DND-41 (cell line): ENCODE results near the gene SIGLEC1.

ENCODE experiments used
- ATAC-seq: fragments of 200-7000 bp; cut with Tn5 transposase; 3 replicates; pipeline ENCODE4 v1.9.1; 2021; ENCODE audit warnings: low read depth; ENCODE audit not compliant: insufficient read depth
- DNase-seq: peaks from one replicate; pipeline ENCODE4 v3.0.0-alpha.2; 2020
- H2AFZ ChIP-seq: 2 replicates; pipeline ENCODE4 v1.6.0; 2012; ENCODE audit warnings: low read depth, low read length
- H3K27ac ChIP-seq: 2 replicates; pipeline ENCODE4 v1.5.1; 2012; ENCODE audit warnings: low read length, inconsistent platforms
- H3K27me3 ChIP-seq: fragments of 200-600 bp; sonication (generic); 2 replicates; pipeline ENCODE4 v1.6.0; 2012; ENCODE audit warnings: low read length, mild to moderate bottlenecking, inconsistent platforms; ENCODE audit not compliant: insufficient read depth, poor library complexity
- H3K36me3 ChIP-seq: 2 replicates; pipeline ENCODE4 v1.5.1; 2012; ENCODE audit warnings: low read length, inconsistent platforms; ENCODE audit not compliant: insufficient read depth
- H3K4me1 ChIP-seq: 2 replicates; pipeline ENCODE4 v1.5.1; 2012; ENCODE audit warnings: mild to moderate bottlenecking, low read length; ENCODE audit not compliant: insufficient read depth
- H3K4me2 ChIP-seq: 2 replicates; pipeline ENCODE4 v1.6.0; 2012; ENCODE audit warnings: mild to moderate bottlenecking, moderate library complexity, low read length, inconsistent platforms; ENCODE audit not compliant: insufficient read depth
- H3K4me3 ChIP-seq, 2 experiments: fragments of 200-600 bp in 1 of 2; shearing (Covaris generic) in 1 of 2; 2 replicates each; pipeline ENCODE4 v1.5.1; 2012 to 2016; ENCODE audit warnings: inconsistent platforms in 2 of 2, low read length in 2 of 2, mild to moderate bottlenecking in 2 of 2, low read depth in 1 of 2, moderate library complexity in 1 of 2
- H3K79me2 ChIP-seq: 2 replicates; pipeline ENCODE4 v1.6.0; 2012; ENCODE audit warnings: low read length, inconsistent platforms; ENCODE audit not compliant: insufficient read depth
- H3K9ac ChIP-seq: 2 replicates; pipeline ENCODE4 v1.6.0; 2012; ENCODE audit warnings: low read depth, mild to moderate bottlenecking, inconsistent platforms, low read length, moderate library complexity
- H3K9me3 ChIP-seq: 2 replicates; pipeline ENCODE4 v1.5.1; 2012; ENCODE audit warnings: low read length, moderate library complexity, mild to moderate bottlenecking, inconsistent platforms; ENCODE audit not compliant: insufficient read depth, severe bottlenecking
- H4K20me1 ChIP-seq: 2 replicates; pipeline ENCODE4 v1.6.0; 2012; ENCODE audit warnings: low read length; ENCODE audit not compliant: insufficient read depth
- EZH2 ChIP-seq: IDR thresholded peaks from 3 replicates; pipeline ENCODE4 v1.6.1; 2012; ENCODE audit warnings: borderline replicate concordance, low read depth, mild to moderate bottlenecking, moderate library complexity, low read length, inconsistent platforms; ENCODE audit not compliant: severe bottlenecking
- TF ChIP-seq, protein P1 (sequence below): IDR thresholded peaks from 2 replicates; pipeline ENCODE4 v1.5.1; 2012; ENCODE audit warnings: borderline replicate concordance, low read length, moderate library complexity, mild to moderate bottlenecking; ENCODE audit not compliant: poor library complexity, severe bottlenecking; ENCODE audit errors: extremely low read depth

Gene SIGLEC1

DNA sequence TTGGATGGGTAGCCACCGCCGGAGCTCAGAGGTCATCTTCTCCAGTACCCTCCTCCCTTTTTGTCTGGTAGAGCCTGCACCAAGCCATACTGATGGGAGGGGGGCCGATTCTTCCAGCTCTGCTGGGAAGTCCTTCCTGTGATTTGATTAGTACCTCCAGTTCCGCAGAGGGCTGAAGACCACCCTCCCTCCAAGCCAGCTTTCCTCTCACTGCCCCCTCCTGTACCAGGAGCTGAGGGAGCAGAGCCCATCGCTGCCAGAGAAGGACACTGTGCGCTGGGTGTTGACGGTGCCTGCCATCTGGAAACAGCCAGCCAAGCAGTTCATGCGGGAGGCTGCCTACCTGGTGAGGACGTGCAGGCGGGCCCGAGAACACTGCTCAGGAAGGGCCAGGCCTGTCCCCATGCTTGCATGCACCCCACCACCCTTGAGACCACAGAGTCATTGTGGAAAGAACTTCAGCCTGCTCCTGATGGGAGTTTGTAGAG is 33.3 kb upstream of the SIGLEC1 start:
- ATAC-seq (no peak), DNase-seq (no peak)
- H3K27me3 ChIP-seq: no peaks in the 10 kb centered on the region
- H3K36me3 ChIP-seq: peaks cover 4% of the 10 kb centered on the region; the same call in 1 of the 2 replicates
- H3K9ac ChIP-seq: no peak overlapping the region
- H3K27ac ChIP-seq: no peak overlapping the region
- TF ChIP-seq EZH2: no peak
- TF ChIP-seq, protein P1, sequence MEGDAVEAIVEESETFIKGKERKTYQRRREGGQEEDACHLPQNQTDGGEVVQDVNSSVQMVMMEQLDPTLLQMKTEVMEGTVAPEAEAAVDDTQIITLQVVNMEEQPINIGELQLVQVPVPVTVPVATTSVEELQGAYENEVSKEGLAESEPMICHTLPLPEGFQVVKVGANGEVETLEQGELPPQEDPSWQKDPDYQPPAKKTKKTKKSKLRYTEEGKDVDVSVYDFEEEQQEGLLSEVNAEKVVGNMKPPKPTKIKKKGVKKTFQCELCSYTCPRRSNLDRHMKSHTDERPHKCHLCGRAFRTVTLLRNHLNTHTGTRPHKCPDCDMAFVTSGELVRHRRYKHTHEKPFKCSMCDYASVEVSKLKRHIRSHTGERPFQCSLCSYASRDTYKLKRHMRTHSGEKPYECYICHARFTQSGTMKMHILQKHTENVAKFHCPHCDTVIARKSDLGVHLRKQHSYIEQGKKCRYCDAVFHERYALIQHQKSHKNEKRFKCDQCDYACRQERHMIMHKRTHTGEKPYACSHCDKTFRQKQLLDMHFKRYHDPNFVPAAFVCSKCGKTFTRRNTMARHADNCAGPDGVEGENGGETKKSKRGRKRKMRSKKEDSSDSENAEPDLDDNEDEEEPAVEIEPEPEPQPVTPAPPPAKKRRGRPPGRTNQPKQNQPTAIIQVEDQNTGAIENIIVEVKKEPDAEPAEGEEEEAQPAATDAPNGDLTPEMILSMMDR: no peak
- no peak overlapping the region for H2AFZ ChIP-seq
- H3K4me1 ChIP-seq: no peaks in the 10 kb centered on the region
- no peak overlapping the region for H3K4me2 ChIP-seq
- no peak overlapping the region for H3K4me3 ChIP-seq
- H4K20me1 ChIP-seq: peaks cover 2% of the 10 kb centered on the region; the same call in 1 of the 2 replicates
- no peaks in the 10 kb centered on the region for H3K9me3 ChIP-seq
- no peaks in the 10 kb centered on the region for H3K79me2 ChIP-seq

DNA sequence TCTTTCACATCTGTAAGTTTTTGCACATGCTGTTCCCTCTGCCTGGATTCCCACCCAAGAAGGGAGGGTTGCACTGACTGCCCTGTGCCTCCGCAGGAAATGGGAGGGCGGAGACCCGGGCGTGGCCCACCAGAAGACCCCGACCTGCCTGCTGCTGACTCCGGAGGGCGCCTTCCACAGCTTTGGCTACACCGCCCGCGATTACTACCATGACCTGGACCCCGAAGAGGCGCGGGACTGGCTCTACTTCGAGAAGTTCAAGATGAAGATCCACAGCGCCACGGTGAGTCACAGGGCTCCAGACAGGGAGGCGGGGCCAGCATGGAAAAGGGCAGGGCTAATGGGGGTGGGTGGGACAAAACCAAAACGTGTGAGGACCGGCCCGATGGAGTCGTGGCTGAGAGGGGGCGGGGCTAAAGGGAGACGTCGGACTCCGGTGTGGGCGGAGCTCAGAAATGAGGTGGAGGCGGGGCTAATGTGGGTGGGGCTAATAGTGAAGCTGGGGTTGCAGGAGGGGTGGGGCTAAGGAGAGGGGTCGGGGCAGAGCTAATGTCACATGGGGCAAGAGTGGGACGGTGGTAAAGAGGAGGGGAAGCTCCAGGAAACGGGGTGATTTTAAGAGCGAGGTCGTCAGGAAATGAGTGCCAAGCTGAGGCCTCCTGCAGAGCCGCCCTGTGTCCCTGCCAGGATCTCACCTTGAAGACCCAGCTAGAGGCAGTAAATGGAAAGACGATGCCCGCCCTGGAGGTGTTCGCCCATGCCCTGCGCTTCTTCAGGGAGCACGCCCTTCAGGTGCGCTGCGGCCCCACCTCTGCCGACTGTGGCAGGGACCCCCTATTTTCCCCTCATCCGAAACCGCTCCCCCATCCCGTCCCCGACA is 32.6 kb upstream of the SIGLEC1 start:
- Histone ChIP-seq H3K27me3 (no peaks in the 10 kb centered on the region), H3K4me3 (no peak overlapping the region)

DNA sequence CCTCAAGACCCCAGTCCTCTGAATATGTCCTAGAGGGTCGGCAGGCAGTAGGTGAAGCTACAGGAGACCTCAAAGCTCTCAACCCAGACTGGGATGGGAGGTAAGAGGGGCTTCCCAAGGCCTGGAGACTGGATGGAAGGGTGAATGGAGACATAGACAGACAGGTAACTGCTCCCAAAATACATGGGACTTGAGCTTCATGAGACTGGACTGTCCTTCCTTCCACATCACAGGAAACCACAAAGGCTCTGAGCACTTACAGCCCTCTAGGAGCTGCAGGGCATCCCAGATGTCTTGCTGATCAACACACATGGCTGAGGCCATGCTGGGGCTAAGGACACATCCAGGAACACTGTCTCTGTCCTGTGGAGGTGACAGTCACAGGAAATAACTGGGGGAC is 31.6 kb upstream of the SIGLEC1 start:
- no peak for DNase-seq
- no peak overlapping the region for H3K9ac ChIP-seq
- H3K9me3 ChIP-seq: no peaks in the 10 kb centered on the region
- H3K36me3 ChIP-seq: no peaks in the 10 kb centered on the region
- H3K27me3 ChIP-seq: no peaks in the 10 kb centered on the region
- H3K4me1 ChIP-seq: no peaks in the 10 kb centered on the region
- TF ChIP-seq EZH2: no peak
- TF ChIP-seq, protein P1: no peak
- H3K4me3 ChIP-seq: no peak overlapping the region
- H3K79me2 ChIP-seq: no peaks in the 10 kb centered on the region
- H3K4me2 ChIP-seq: no peak overlapping the region
- ATAC-seq: no peak
- H2AFZ ChIP-seq: no peak overlapping the region
- peaks cover 2% of the 10 kb centered on the region; the same call in 1 of the 2 replicates for H4K20me1 ChIP-seq
- H3K27ac ChIP-seq: no peak overlapping the region

More for the DNA sequence above, 32.6 kb upstream of the SIGLEC1 start:
- H3K4me1 ChIP-seq: no peaks in the 10 kb centered on the region
- H2AFZ ChIP-seq: no peak overlapping the region
- peaks cover 2% of the 10 kb centered on the region; the same call in 1 of the 2 replicates for H4K20me1 ChIP-seq
- H3K9me3 ChIP-seq: no peaks in the 10 kb centered on the region
- peak; percentile 43 for ATAC-seq
- peak; percentile 50 for DNase-seq
- no peak overlapping the region for H3K9ac ChIP-seq
- TF ChIP-seq, protein P1: no peak
- TF ChIP-seq EZH2: no peak
- H3K79me2 ChIP-seq: no peaks in the 10 kb centered on the region
- no peaks in the 10 kb centered on the region for H3K36me3 ChIP-seq
- no peak overlapping the region for H3K4me2 ChIP-seq
- H3K27ac ChIP-seq: no peak overlapping the region
